AG04450 (cell line): ENCODE results near the gene LRRC71. TPM values are rescaled to one million over a fixed set of nuclear protein-coding genes. Genes with fewer than 3 reads are reported as not detected.

Source experiments
- CTCF ChIA-PET: fragments of 300-600, 350-600 bp; formaldehyde crosslinking; extraction: SDS; loops from one replicate; lab custom pipeline; 2022; ENCODE audit warnings: antibody characterized with exemption, inconsistent platforms; lab: Charles Lee
- POLR2A ChIA-PET: fragments of 350-600 bp; formaldehyde crosslinking; extraction: SDS; loops from one replicate; lab custom pipeline; 2021; ENCODE audit warnings: antibody characterized with exemption, inconsistent platforms; lab: Yijun Ruan, JAX
- DNase-seq: peaks from one replicate; pipeline ENCODE4 v3.0.0-alpha.2; 2011; ENCODE audit warnings: low read depth, low spot score
- H3K27ac ChIP-seq: one replicate; pipeline ENCODE4 v1.5.1; 2012; ENCODE audit warnings: low read depth, low read length, control low read depth
- H3K27me3 ChIP-seq: one replicate; pipeline ENCODE4 v1.6.0; 2012; ENCODE audit warnings: low read length; ENCODE audit not compliant: control insufficient read depth, insufficient read depth
- H3K4me3 ChIP-seq: 2 replicates; pipeline ENCODE4 v1.5.1; 2011; ENCODE audit warnings: mild to moderate bottlenecking, low read depth, low read length, control low read depth
- H3K9me3 ChIP-seq: 2 replicates; pipeline ENCODE4 v1.5.1; 2012; ENCODE audit warnings: low read length; ENCODE audit not compliant: control insufficient read depth, insufficient read depth
- CTCF ChIP-seq: IDR thresholded peaks from 2 replicates; pipeline ENCODE4 v1.5.1; 2011; ENCODE audit warnings: low read depth, low read length, control low read depth, inconsistent platforms
- polyA plus RNA-seq: library from polyadenylated mRNA; depleted of rRNA; stranded (reverse); fragments of >200 nt; gene quantifications from 2 replicates; pipeline ENCODE4 v1.2.3, GENCODE V29; 2011

Gene LRRC71
- polyA plus RNA-seq, 1 experiment, result not detected

GRCh38 chr1:156922986-156923669, 2.7 kb downstream of the LRRC71 start:
- Histone ChIP-seq H3K4me3 (peak overlapping the region; percentile 17), H3K27ac (no peak overlapping the region), H3K27me3 (peaks cover 56% of the 10 kb centered on the region), H3K9me3 (no peaks in the 10 kb centered on the region; the same call in 1 of the 2 replicates)
- no peak for DNase-seq
- CTCF ChIA-PET, result interaction anchor here (2.7 to 4.2 kb wide), 3 partner anchors 31 to 85 kb away, joined by 7 to 62 read pairs (median 8); partner anchors contain the start of gene PEAR1
- POLR2A ChIA-PET, result no interaction called here
- no peak for TF ChIP-seq CTCF

GRCh38 chr1:156923670-156924477, 3.4 kb downstream of the LRRC71 start:
- POLR2A ChIA-PET, result no interaction called here
- H3K27me3 ChIP-seq, result peaks cover 59% of the 10 kb centered on the region

GRCh38 chr1:156924478-156925153, 4.2 kb downstream of the LRRC71 start:
- H3K4me3 ChIP-seq, result no peak overlapping the region
- TF ChIP-seq CTCF, result no peak
- CTCF ChIA-PET, result interaction anchor here (0.7 to 3.2 kb wide), 8 partner anchors 14 to 235 kb away, joined by 3 to 8 read pairs (median 3); partner anchors contain the start of gene PEAR1
- POLR2A ChIA-PET, result no interaction called here
- no peaks in the 10 kb centered on the region for H3K9me3 ChIP-seq
- peak overlapping the region; percentile 21 for H3K27ac ChIP-seq
- peaks cover 66% of the 10 kb centered on the region for H3K27me3 ChIP-seq
- DNase-seq, result no peak

More at GRCh38 chr1:156923670-156924477, 3.4 kb downstream of the LRRC71 start:
- DNase-seq, result no peak
- Histone ChIP-seq H3K9me3 (no peaks in the 10 kb centered on the region), H3K27ac (no peak overlapping the region), H3K4me3 (peak overlapping the region; percentile 17)
- CTCF ChIA-PET, result interaction anchor here (0.7 to 3.2 kb wide), 5 partner anchors 32 to 235 kb away, joined by 3 to 8 read pairs (median 3); no protein-coding TSS in a partner anchor
- no peak for TF ChIP-seq CTCF

- no peak for DNase-seq
- H3K4me3 ChIP-seq, result no peak overlapping the region
- ChIA-PET CTCF (interaction anchor here (0.7 to 3.2 kb wide), 7 partner anchors 12 to 128 kb away, joined by 3 to 17 read pairs (median 7); partner anchors contain the start of gene PEAR1), POLR2A (no interaction called here)
- no peak overlapping the region for H3K27ac ChIP-seq
- TF ChIP-seq CTCF, result no peak
- H3K9me3 ChIP-seq, result no peaks in the 10 kb centered on the region
- H3K27me3 ChIP-seq, result peaks cover 66% of the 10 kb centered on the region
Measured at GRCh38 chr1:156925154-156926010, 5.0 kb downstream of the LRRC71 start.
